Measurements from ENCODE around the gene PCDH11X. TPM values are rescaled to one million over a fixed set of nuclear protein-coding genes. Genes with fewer than 3 reads are reported as not detected.
"Not testable (repeated sequence)": the region's sequence is repeated elsewhere in the genome, so short reads cannot be mapped to it uniquely, and the experiment has no call there.

Gene PCDH11X
- total RNA-seq = not detected

- not testable (repeated sequence) for H3K4me1 ChIP-seq (ENCODE audit: insufficient read depth, low read length); H3K4me3 ChIP-seq (ENCODE audit: low read length); H3K9me3 ChIP-seq (ENCODE audit: low read depth, low read length); H3K27me3 ChIP-seq (ENCODE audit: insufficient read depth, low read length)
Measured at GRCh38 chrX:91779135-91779534, at the start of gene PCDH11X. Gene PCDH11X, plus strand, starts transcription at chrX:91779375. Its CDS starts 56,130 bp downstream, at chrX:91835505.

- H3K4me3 ChIP-seq (ENCODE audit: low read length); H3K27me3 ChIP-seq (ENCODE audit: insufficient read depth, low read length): not testable (repeated sequence)
Measured at GRCh38 chrX:91747446-91747845, 31.7 kb upstream of the PCDH11X start.

GRCh38 chrX:91753022-91753421 is 26.2 kb upstream of the PCDH11X start:
- H3K9me3 ChIP-seq (ENCODE audit: low read depth, low read length); H3K4me1 ChIP-seq (ENCODE audit: insufficient read depth, low read length); H3K4me3 ChIP-seq (ENCODE audit: low read length); H3K27me3 ChIP-seq (ENCODE audit: insufficient read depth, low read length): not testable (repeated sequence)

More at GRCh38 chrX:91747446-91747845, 31.7 kb upstream of the PCDH11X start:
- H3K9me3 ChIP-seq (ENCODE audit: low read depth, low read length); H3K4me1 ChIP-seq (ENCODE audit: insufficient read depth, low read length): not testable (repeated sequence)

- not testable (repeated sequence) for H3K4me3 ChIP-seq (ENCODE audit: low read length); H3K27me3 ChIP-seq (ENCODE audit: insufficient read depth, low read length); H3K9me3 ChIP-seq (ENCODE audit: low read depth, low read length); H3K4me1 ChIP-seq (ENCODE audit: insufficient read depth, low read length)
Measured at GRCh38 chrX:91770619-91771488, 8.3 kb upstream of the PCDH11X start.

- not testable (repeated sequence) for H3K4me1 ChIP-seq (ENCODE audit: insufficient read depth, low read length); H3K4me3 ChIP-seq (ENCODE audit: low read length); H3K9me3 ChIP-seq (ENCODE audit: low read depth, low read length); H3K27me3 ChIP-seq (ENCODE audit: insufficient read depth, low read length)
Measured at GRCh38 chrX:91773943-91774342, 5.2 kb upstream of the PCDH11X start.

- H3K9me3 ChIP-seq (ENCODE audit: low read depth, low read length); H3K27me3 ChIP-seq (ENCODE audit: insufficient read depth, low read length); H3K4me3 ChIP-seq (ENCODE audit: low read length); H3K4me1 ChIP-seq (ENCODE audit: insufficient read depth, low read length): not testable (repeated sequence)
Measured at GRCh38 chrX:91780008-91780407, 833 bp downstream of the PCDH11X start.

- not testable (repeated sequence) for H3K27me3 ChIP-seq (ENCODE audit: insufficient read depth, low read length); H3K9me3 ChIP-seq (ENCODE audit: low read depth, low read length); H3K4me1 ChIP-seq (ENCODE audit: insufficient read depth, low read length); H3K4me3 ChIP-seq (ENCODE audit: low read length)
Measured at GRCh38 chrX:91780698-91781097, 1.5 kb downstream of the PCDH11X start.

GRCh38 chrX:91781553-91782298 is 2.6 kb downstream of the PCDH11X start:
- H3K27me3 ChIP-seq (ENCODE audit: insufficient read depth, low read length); H3K4me3 ChIP-seq (ENCODE audit: low read length); H3K9me3 ChIP-seq (ENCODE audit: low read depth, low read length); H3K4me1 ChIP-seq (ENCODE audit: insufficient read depth, low read length): not testable (repeated sequence)

GRCh38 chrX:91782825-91783224 is 3.6 kb downstream of the PCDH11X start:
- not testable (repeated sequence) for H3K9me3 ChIP-seq (ENCODE audit: low read depth, low read length)

GRCh38 chrX:91817537-91817936 is 38.4 kb downstream of the PCDH11X start:
- H3K4me3 ChIP-seq (ENCODE audit: low read length); H3K4me1 ChIP-seq (ENCODE audit: insufficient read depth, low read length); H3K27me3 ChIP-seq (ENCODE audit: insufficient read depth, low read length); H3K9me3 ChIP-seq (ENCODE audit: low read depth, low read length): not testable (repeated sequence)

More at GRCh38 chrX:91782825-91783224, 3.6 kb downstream of the PCDH11X start:
- H3K4me1 ChIP-seq (ENCODE audit: insufficient read depth, low read length); H3K4me3 ChIP-seq (ENCODE audit: low read length); H3K27me3 ChIP-seq (ENCODE audit: insufficient read depth, low read length): not testable (repeated sequence)

- not testable (repeated sequence) for H3K27me3 ChIP-seq (ENCODE audit: insufficient read depth, low read length); H3K4me1 ChIP-seq (ENCODE audit: insufficient read depth, low read length); H3K9me3 ChIP-seq (ENCODE audit: low read depth, low read length); H3K4me3 ChIP-seq (ENCODE audit: low read length)
Measured at GRCh38 chrX:91825321-91825720, 46.1 kb downstream of the PCDH11X start.

Data from mononuclear cell (primary cell).